ENCODE results near the gene UFSP1.
A peak's percentile ranks its signal among the peaks of the same experiment; 100 is the strongest.

The UFSP1 gene

GRCh38 chr7:100882785-100883526, 6.6 kb downstream of the UFSP1 start:
- DNase-seq (ENCODE audit: low read depth in 2 of 2) = no peak

- DNase-seq (ENCODE audit: low read depth in 2 of 2) = no peak
These were observed 7.3 kb downstream of the UFSP1 start for GRCh38 chr7:100882201-100882600.

GRCh38 chr7:100881136-100881535, 8.4 kb downstream of the UFSP1 start:
- no peak for DNase-seq (ENCODE audit: low read depth in 2 of 2)

- no peak for DNase-seq (ENCODE audit: low read depth in 2 of 2)
These were observed 8.9 kb downstream of the UFSP1 start for GRCh38 chr7:100880645-100881044.

GRCh38 chr7:100879685-100880261, 9.7 kb downstream of the UFSP1 start:
- DNase-seq (ENCODE audit: low read depth in 2 of 2) = no peak

GRCh38 chr7:100878685-100879084, 10.8 kb downstream of the UFSP1 start:
- no peak for DNase-seq (ENCODE audit: low read depth in 2 of 2)

- DNase-seq (ENCODE audit: low read depth in 2 of 2) = no peak
These were observed 11.5 kb downstream of the UFSP1 start for GRCh38 chr7:100878013-100878412.

- no peak for DNase-seq (ENCODE audit: low read depth in 2 of 2)
These were observed 14.2 kb downstream of the UFSP1 start for GRCh38 chr7:100875356-100875751.

GRCh38 chr7:100874577-100875355, 14.7 kb downstream of the UFSP1 start, which contains the start of gene SRRT:
SRRT (plus strand) TSS chr7:100875103; CDS start chr7:100875591, 488 bp downstream.
- DNase-seq (ENCODE audit: low read depth in 2 of 2) = peak; percentile 97 to 99

GRCh38 chr7:100874300-100874576, 15.3 kb downstream of the UFSP1 start:
- DNase-seq (ENCODE audit: low read depth in 2 of 2) = no peak

GRCh38 chr7:100873599-100874299, 15.8 kb downstream of the UFSP1 start:
- no peak for DNase-seq (ENCODE audit: low read depth in 2 of 2)

GRCh38 chr7:100867776-100868485, 21.6 kb downstream of the UFSP1 start:
- no peak for DNase-seq (ENCODE audit: low read depth in 2 of 2)

- DNase-seq (ENCODE audit: low read depth in 2 of 2) = peak; percentile 58 to 69
These were observed 22.3 kb downstream of the UFSP1 start, which contains the start of gene TRIP6 for GRCh38 chr7:100867040-100867775. TRIP6 (plus strand) TSS chr7:100867387; CDS start chr7:100867498, 111 bp downstream.

GRCh38 chr7:100866729-100867039, 22.8 kb downstream of the UFSP1 start:
- DNase-seq (ENCODE audit: low read depth in 2 of 2) = no peak

- DNase-seq (ENCODE audit: low read depth in 2 of 2) = no peak
These were observed 23.4 kb downstream of the UFSP1 start for GRCh38 chr7:100865938-100866728.

GRCh38 chr7:100865372-100865911, 24.1 kb downstream of the UFSP1 start:
- no peak for DNase-seq (ENCODE audit: low read depth in 2 of 2)

GRCh38 chr7:100864263-100864845, 25.2 kb downstream of the UFSP1 start:
- DNase-seq (ENCODE audit: low read depth in 2 of 2) = no peak

- no peak for DNase-seq (ENCODE audit: low read depth in 2 of 2)
These were observed 26.0 kb downstream of the UFSP1 start for GRCh38 chr7:100863406-100863950.

- DNase-seq (ENCODE audit: low read depth in 2 of 2) = no peak
These were observed 27.9 kb downstream of the UFSP1 start for GRCh38 chr7:100861616-100861985.
